ENCODE data around the gene PTPRD. TPM values are rescaled to one million over a fixed set of nuclear protein-coding genes. Genes with fewer than 3 reads are reported as not detected.

Gene PTPRD
- total and polyA plus RNA-seq, 9 of the 15 experiments (the other 6 are each of a cell fraction or from before 2014, with no cell fraction given): 0.11 TPM; not detected in 8

- TF ChIP-seq ZNF699 (CRISPR knock-in tag; IDR thresholded peaks at IDR 0.05; ENCODE audit: insufficient replicate concordance): no peak
- no peak for TF ChIP-seq CEBPG (CRISPR knock-in tag; IDR thresholded peaks at IDR 0.05)
- no peak for TF ChIP-seq CEBPG (tag; conservative IDR thresholded peaks at IDR 0.05 in 1 of 2, IDR thresholded peaks at IDR 0.05 in 1 of 2)
Measured at GRCh38 chr9:9016597-9016996, 1596.2 kb downstream of the PTPRD start (continued).

- H3K27ac ChIP-seq (ENCODE audit: extremely low read depth, low read depth, low read length): no peak overlapping the region
- FAIRE-seq: no peak
- H3K27me3 ChIP-seq (ENCODE audit: control insufficient read depth in 2 of 2, insufficient read depth in 2 of 2, low read length in 2 of 2): no peaks in the 10 kb centered on the region
- no peaks in the 10 kb centered on the region for H3K79me2 ChIP-seq (ENCODE audit: control insufficient read depth, insufficient read depth, low read length)
- no peak overlapping the region for H3K4me2 ChIP-seq (ENCODE audit: insufficient read depth, low read length)
- DNase-seq (ENCODE audit: extremely low read depth in 1 of 4, low spot score in 3 of 4): no peak
- no peak overlapping the region for H3K4me3 ChIP-seq
- CTCF ChIA-PET (ENCODE audit: low intra/inter-chr PET ratio): no interaction called here
- no peaks in the 10 kb centered on the region for H3K9me3 ChIP-seq (replicated peaks; ENCODE audit: control insufficient read depth, insufficient read depth, low read depth, low read length)
- POLR2A ChIA-PET: no interaction called here
- no TSS peak for BruUV-seq (replicated peaks)
- intact Hi-C loops (cut with micrococcal nuclease): no loop called here
- H3K9me1 ChIP-seq (ENCODE audit: control insufficient read depth, insufficient read depth, low read length): no peaks in the 10 kb centered on the region
- 0% methylated on average over 3 of the region's 3 CpGs for WGBS (ENCODE audit: insufficient coverage, low coverage, missing lambda C conversion rate)
- in situ Hi-C loops (cut with MboI): no loop called here
- H3K4me1 ChIP-seq (replicated peaks in 1 of 2; ENCODE audit: control insufficient read depth in 2 of 2, insufficient read depth in 2 of 2, low read length in 2 of 2): no peaks in the 10 kb centered on the region
- no peaks in the 10 kb centered on the region for H3K36me3 ChIP-seq (ENCODE audit: control insufficient read depth, insufficient read depth, low read length)
- no peak overlapping the region for H3K9ac ChIP-seq (ENCODE audit: insufficient read depth in 1 of 2, low read depth in 2 of 2, low read length in 2 of 2)
- no peak overlapping the region for H2AFZ ChIP-seq (ENCODE audit: low read depth, low read length)
- no peaks in the 10 kb centered on the region for H4K20me1 ChIP-seq (replicated peaks; ENCODE audit: control insufficient read depth, insufficient read depth, low read length)
- no peak for ATAC-seq
- no peak for TF ChIP-seq CBX8 (IDR thresholded peaks at IDR 0.05; ENCODE audit: borderline replicate concordance, extremely low read depth, low read depth, low read length, poor library complexity, severe bottlenecking)
- TF ChIP-seq SREBF2 (CRISPR knock-in tag; IDR thresholded peaks at IDR 0.05): no peak
- TF ChIP-seq SAFB2 (IDR thresholded peaks at IDR 0.05; ENCODE audit: borderline replicate concordance, low read depth, low read length, severe bottlenecking): no peak
- no peak for TF ChIP-seq PURB (CRISPR knock-in tag; IDR thresholded peaks at IDR 0.05; ENCODE audit: low read depth)
- TF ChIP-seq ZBTB1 (CRISPR knock-in tag; IDR thresholded peaks at IDR 0.05; ENCODE audit: borderline replicate concordance, low read depth): no peak
- no peak for TF ChIP-seq BDP1 (IDR thresholded peaks at IDR 0.05; ENCODE audit: insufficient read depth, insufficient read length)
- no peak for TF ChIP-seq ZNF318 (IDR thresholded peaks at IDR 0.05; ENCODE audit: borderline replicate concordance in 1 of 2, low read depth in 1 of 2)
- TF ChIP-seq ETV1 (tag; conservative IDR thresholded peaks at IDR 0.05; ENCODE audit: low read depth): no peak
- TF ChIP-seq ZNF77 (CRISPR knock-in tag; IDR thresholded peaks at IDR 0.05): no peak
- no peak for TF ChIP-seq MTA3 (IDR thresholded peaks at IDR 0.05; ENCODE audit: borderline replicate concordance)
- no peak for TF ChIP-seq NCOA6 (IDR thresholded peaks at IDR 0.05)
Measured at GRCh38 chr9:9004810-9005209, 1608.0 kb downstream of the PTPRD start.
